Measurements from ENCODE around the gene CALML4. TPM values are rescaled to one million over a fixed set of nuclear protein-coding genes. Genes with fewer than 3 reads are reported as not detected.
"Not testable (repeated sequence)": the region's sequence is repeated elsewhere in the genome, so short reads cannot be mapped to it uniquely, and the experiment has no call there.

CALML4 gene
- polyA plus RNA-seq, 1 donor (not counting 4 experiments of a cell fraction or from before 2014, with no cell fraction given): 7.0 TPM

GRCh38 chr15:68203956-68204355, 1.2 kb downstream of the CALML4 start:
- FAIRE-seq: no peak

GRCh38 chr15:68203486-68203885, 1.6 kb downstream of the CALML4 start:
- H3K27ac ChIP-seq (ENCODE audit: control insufficient read depth, insufficient read depth, low read length): no peak overlapping the region
- no peaks in the 10 kb centered on the region for H3K27me3 ChIP-seq (ENCODE audit: control insufficient read depth, extremely low read depth, insufficient read depth, low read length)
- no peak for DNase-seq (ENCODE audit: low read depth, low spot score)
- H3K79me2 ChIP-seq (ENCODE audit: control insufficient read depth, insufficient read depth, low read length): no peaks in the 10 kb centered on the region
- no peaks in the 10 kb centered on the region for H3K9me1 ChIP-seq (ENCODE audit: control insufficient read depth, extremely low read depth, insufficient read depth, low read length)
- H4K20me1 ChIP-seq (ENCODE audit: control insufficient read depth, extremely low read depth, insufficient read depth, low read length): no peaks in the 10 kb centered on the region
- H3K4me2 ChIP-seq (ENCODE audit: control insufficient read depth, extremely low read depth, insufficient read depth, low read depth, low read length): no peak overlapping the region
- H3K4me1 ChIP-seq (ENCODE audit: control insufficient read depth, extremely low read depth, insufficient read depth, low read length): peaks cover 14% of the 10 kb centered on the region
- no peak overlapping the region for H2AFZ ChIP-seq (ENCODE audit: control insufficient read depth, low read length)
- no peak for FAIRE-seq
- H3K9ac ChIP-seq (ENCODE audit: control insufficient read depth, extremely low read depth, insufficient read depth, low read length): no peak overlapping the region
- H3K4me3 ChIP-seq (ENCODE audit: control insufficient read depth in 2 of 3, extremely low read depth in 1 of 3, insufficient read depth in 2 of 3, low read depth in 1 of 3, low read length in 3 of 3): no peak overlapping the region
- dilution Hi-C loops (cut with MboI; ENCODE audit: extremely low pct_ligation_motif_present, low sequenced_read_pairs): no loop called here
- H3K9me3 ChIP-seq (ENCODE audit: control insufficient read depth, low read depth, low read length): no peaks in the 10 kb centered on the region
- TF ChIP-seq CTCF (optimal IDR thresholded peaks at IDR 0.05 in 1 of 3, IDR thresholded peaks at IDR 0.05 in 1 of 3, conservative IDR thresholded peaks at IDR 0.05 in 1 of 3; ENCODE audit: extremely low read depth in 1 of 3, insufficient read depth in 2 of 3, low read length in 3 of 3): no peak
- TF ChIP-seq EZH2 (IDR thresholded peaks at IDR 0.05; ENCODE audit: low read length): no peak
- H3K36me3 ChIP-seq (ENCODE audit: control insufficient read depth in 2 of 2, extremely low read depth in 1 of 2, insufficient read depth in 2 of 2, low read length in 2 of 2): peaks cover 0 to 1% of the 10 kb centered on the region in 2 experiments

More at GRCh38 chr15:68203956-68204355, 1.2 kb downstream of the CALML4 start:
- no peaks in the 10 kb centered on the region for H3K9me1 ChIP-seq (ENCODE audit: control insufficient read depth, extremely low read depth, insufficient read depth, low read length)
- no peak for DNase-seq (ENCODE audit: low read depth, low spot score)
- peaks cover 0 to 1% of the 10 kb centered on the region in 2 experiments for H3K36me3 ChIP-seq (ENCODE audit: control insufficient read depth in 2 of 2, extremely low read depth in 1 of 2, insufficient read depth in 2 of 2, low read length in 2 of 2)
- dilution Hi-C loops (cut with MboI; ENCODE audit: extremely low pct_ligation_motif_present, low sequenced_read_pairs): no loop called here
- H3K79me2 ChIP-seq (ENCODE audit: control insufficient read depth, insufficient read depth, low read length): no peaks in the 10 kb centered on the region
- no peak overlapping the region for H2AFZ ChIP-seq (ENCODE audit: control insufficient read depth, low read length)
- H4K20me1 ChIP-seq (ENCODE audit: control insufficient read depth, extremely low read depth, insufficient read depth, low read length): no peaks in the 10 kb centered on the region
- H3K4me1 ChIP-seq (ENCODE audit: control insufficient read depth, extremely low read depth, insufficient read depth, low read length): peaks cover 14% of the 10 kb centered on the region
- TF ChIP-seq EZH2 (IDR thresholded peaks at IDR 0.05; ENCODE audit: low read length) (no peak), CTCF (optimal IDR thresholded peaks at IDR 0.05 in 1 of 3, IDR thresholded peaks at IDR 0.05 in 1 of 3, conservative IDR thresholded peaks at IDR 0.05 in 1 of 3; ENCODE audit: extremely low read depth in 1 of 3, insufficient read depth in 2 of 3, low read length in 3 of 3) (no peak)
- H3K4me2 ChIP-seq (ENCODE audit: control insufficient read depth, extremely low read depth, insufficient read depth, low read depth, low read length): no peak overlapping the region
- H3K9me3 ChIP-seq (ENCODE audit: control insufficient read depth, low read depth, low read length): no peaks in the 10 kb centered on the region
- H3K4me3 ChIP-seq (ENCODE audit: control insufficient read depth in 2 of 3, extremely low read depth in 1 of 3, insufficient read depth in 2 of 3, low read depth in 1 of 3, low read length in 3 of 3): no peak overlapping the region
- H3K27me3 ChIP-seq (ENCODE audit: control insufficient read depth, extremely low read depth, insufficient read depth, low read length): no peaks in the 10 kb centered on the region
- no peak overlapping the region for H3K27ac ChIP-seq (ENCODE audit: control insufficient read depth, insufficient read depth, low read length)
- no peak overlapping the region for H3K9ac ChIP-seq (ENCODE audit: control insufficient read depth, extremely low read depth, insufficient read depth, low read length)

- H3K79me2 ChIP-seq (ENCODE audit: control insufficient read depth, insufficient read depth, low read length); DNase-seq (ENCODE audit: low read depth, low spot score); H4K20me1 ChIP-seq (ENCODE audit: control insufficient read depth, extremely low read depth, insufficient read depth, low read length); FAIRE-seq; dilution Hi-C loops (cut with MboI; ENCODE audit: extremely low pct_ligation_motif_present, low sequenced_read_pairs); H3K27ac ChIP-seq (ENCODE audit: control insufficient read depth, insufficient read depth, low read length); H3K9me1 ChIP-seq (ENCODE audit: control insufficient read depth, extremely low read depth, insufficient read depth, low read length); H2AFZ ChIP-seq (ENCODE audit: control insufficient read depth, low read length); H3K9me3 ChIP-seq (ENCODE audit: control insufficient read depth, low read depth, low read length); H3K27me3 ChIP-seq (ENCODE audit: control insufficient read depth, extremely low read depth, insufficient read depth, low read length); H3K4me2 ChIP-seq (ENCODE audit: control insufficient read depth, extremely low read depth, insufficient read depth, low read depth, low read length); H3K9ac ChIP-seq (ENCODE audit: control insufficient read depth, extremely low read depth, insufficient read depth, low read length); H3K36me3 ChIP-seq (ENCODE audit: control insufficient read depth in 2 of 2, extremely low read depth in 1 of 2, insufficient read depth in 2 of 2, low read length in 2 of 2); H3K4me3 ChIP-seq (ENCODE audit: control insufficient read depth in 2 of 3, extremely low read depth in 1 of 3, insufficient read depth in 2 of 3, low read depth in 1 of 3, low read length in 3 of 3): not testable (repeated sequence)
- peaks cover 14% of the 10 kb centered on the region for H3K4me1 ChIP-seq (ENCODE audit: control insufficient read depth, extremely low read depth, insufficient read depth, low read length)
Observed at GRCh38 chr15:68202994-68203393, 2.1 kb downstream of the CALML4 start.

Data from keratinocyte (primary cell).